ENCODE data around the gene MEGF11. TPM values are rescaled to one million over a fixed set of nuclear protein-coding genes. Genes with fewer than 3 reads are reported as not detected.

The MEGF11 gene
- total RNA-seq, 1 experiment from 2014 or later: 1.2 TPM

DNA sequence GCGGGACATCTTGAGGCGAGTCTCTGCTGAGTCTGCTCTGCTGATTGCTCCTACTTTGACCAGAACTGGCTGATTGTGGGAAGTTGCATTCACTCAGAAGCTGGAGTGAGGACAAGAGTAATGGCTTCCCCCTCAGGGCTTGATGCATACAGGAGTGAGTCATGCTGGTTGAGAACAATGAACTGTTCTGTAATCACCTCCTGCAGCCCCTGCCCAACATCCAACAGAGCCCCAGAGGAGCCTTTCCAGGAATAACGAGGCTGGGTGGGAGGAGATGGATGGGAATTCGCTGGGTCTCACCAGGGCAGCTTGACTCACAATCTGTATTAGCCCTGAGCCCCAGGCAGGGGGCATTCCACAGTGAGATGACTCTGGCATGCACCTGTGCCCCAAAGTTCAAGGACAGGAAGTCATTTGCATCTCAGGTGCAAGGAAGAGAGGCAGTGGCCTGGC, 299.2 kb downstream of the MEGF11 start:
- H3K79me2 ChIP-seq (ENCODE audit: insufficient read depth, low read length): no peaks in the 10 kb centered on the region
- TF ChIP-seq, protein P1, sequence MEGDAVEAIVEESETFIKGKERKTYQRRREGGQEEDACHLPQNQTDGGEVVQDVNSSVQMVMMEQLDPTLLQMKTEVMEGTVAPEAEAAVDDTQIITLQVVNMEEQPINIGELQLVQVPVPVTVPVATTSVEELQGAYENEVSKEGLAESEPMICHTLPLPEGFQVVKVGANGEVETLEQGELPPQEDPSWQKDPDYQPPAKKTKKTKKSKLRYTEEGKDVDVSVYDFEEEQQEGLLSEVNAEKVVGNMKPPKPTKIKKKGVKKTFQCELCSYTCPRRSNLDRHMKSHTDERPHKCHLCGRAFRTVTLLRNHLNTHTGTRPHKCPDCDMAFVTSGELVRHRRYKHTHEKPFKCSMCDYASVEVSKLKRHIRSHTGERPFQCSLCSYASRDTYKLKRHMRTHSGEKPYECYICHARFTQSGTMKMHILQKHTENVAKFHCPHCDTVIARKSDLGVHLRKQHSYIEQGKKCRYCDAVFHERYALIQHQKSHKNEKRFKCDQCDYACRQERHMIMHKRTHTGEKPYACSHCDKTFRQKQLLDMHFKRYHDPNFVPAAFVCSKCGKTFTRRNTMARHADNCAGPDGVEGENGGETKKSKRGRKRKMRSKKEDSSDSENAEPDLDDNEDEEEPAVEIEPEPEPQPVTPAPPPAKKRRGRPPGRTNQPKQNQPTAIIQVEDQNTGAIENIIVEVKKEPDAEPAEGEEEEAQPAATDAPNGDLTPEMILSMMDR (conservative IDR thresholded peaks at IDR 0.05): 0 out of 3 replicates have a peak, but pooled peaks have one; percentile 29

More for the DNA sequence above, 299.2 kb downstream of the MEGF11 start:
- Histone ChIP-seq H2BK12ac (ENCODE audit: insufficient read length, low read depth, low read length) (no peak overlapping the region), H2BK120ac (ENCODE audit: low read depth, low read length, poor library complexity, severe bottlenecking) (no peak overlapping the region), H3K4ac (ENCODE audit: low read depth, low read length) (no peak overlapping the region), H3T11ph (ENCODE audit: low read length) (no peak overlapping the region), H2AFZ (ENCODE audit: low read length) (no peak overlapping the region), H3K27me3 (ENCODE audit: insufficient read depth, low read length) (no peaks in the 10 kb centered on the region), H3K9me3 (ENCODE audit: control insufficient read depth, low read depth, low read length) (no peaks in the 10 kb centered on the region), H3K79me1 (ENCODE audit: insufficient read depth, low read depth, low read length, poor library complexity, severe bottlenecking) (no peaks in the 10 kb centered on the region), H3K23ac (ENCODE audit: insufficient read length, low read depth, low read length) (no peak overlapping the region), H3K56ac (ENCODE audit: insufficient read length, low read depth, low read length) (no peak overlapping the region), H3K14ac (ENCODE audit: insufficient read depth, low read length) (no peak overlapping the region), H3K27ac (ENCODE audit: insufficient read length, low read depth, low read length) (peak overlapping the region; percentile 40), H3K4me2 (ENCODE audit: insufficient read depth, insufficient read length, low read length) (peak overlapping the region; percentile 23), H2BK15ac (ENCODE audit: low read depth, low read length) (no peak overlapping the region), H2AK5ac (ENCODE audit: insufficient read length, low read length) (no peak overlapping the region), H2BK5ac (ENCODE audit: insufficient read length, low read length) (no peak overlapping the region), H4K91ac (ENCODE audit: insufficient read length, low read depth, low read length) (no peak overlapping the region), H3K18ac (ENCODE audit: insufficient read length, low read depth, low read length) (no peak overlapping the region), H4K20me1 (ENCODE audit: control insufficient read depth, insufficient read depth, insufficient read length) (no peaks in the 10 kb centered on the region), H2BK20ac (ENCODE audit: low read depth, low read length, poor library complexity, severe bottlenecking) (no peak overlapping the region), H3K23me2 (ENCODE audit: insufficient read length, low read depth, low read length, poor library complexity, severe bottlenecking) (no peaks in the 10 kb centered on the region), H3K4me1 (ENCODE audit: insufficient read depth, low read length) (peaks cover 22% of the 10 kb centered on the region), H4K8ac (replicated peaks; ENCODE audit: insufficient read length, low read depth, low read length) (no peak overlapping the region), H3K9ac (ENCODE audit: extremely low read depth, insufficient read length, low read length) (no peak overlapping the region), H4K5ac (ENCODE audit: insufficient read length, low read depth, low read length) (no peak overlapping the region)
- H3K4me3 Mint-ChIP-seq: peak overlapping the region; percentile 13 to 23; a peak in 3 of 5 replicates
- no peaks in the 10 kb centered on the region for H3K36me3 Mint-ChIP-seq (ENCODE audit: insufficient read depth in 1 of 3, low read depth in 3 of 3)
- peak overlapping the region; percentile 66 to 86 (median 82); a peak in 5 of 7 replicates for H3K27ac Mint-ChIP-seq
- peak; percentile 93 for DNase-seq
- H3K4me1 Mint-ChIP-seq: peaks cover 44 to 45% of the 10 kb centered on the region in 2 experiments
- 0 out of 2 replicates have a peak, but pooled peaks cover 1% of the 10 kb centered on the region for H3K27me3 Mint-ChIP-seq (ENCODE audit: low read depth)
- WGBS (ENCODE audit: extremely low coverage, insufficient read length, low lambda C conversion rate): no CpG with 5 or more reads among the region's 4 CpGs
- H3K9me3 Mint-ChIP-seq: no peaks in the 10 kb centered on the region; a peak in 1 of 5 replicates
